Lung microvascular endothelial cell (primary cell): ENCODE measurements around the gene GSTO1. TPM values are rescaled to one million over a fixed set of nuclear protein-coding genes. Genes with fewer than 3 reads are reported as not detected.
A peak's percentile ranks its signal among the peaks of the same experiment; 100 is the strongest.

Experiments
- DNase-seq, 2 donors: peaks; one replicate each; pipeline versions ENCODE4 v3.0.0 to v3.0.0-alpha.2; 2010; ENCODE audit warnings: low read depth in 2 of 2
- total RNA-seq: library from RNA; depleted of rRNA; stranded (reverse); fragments of >200 nt; gene quantifications from 2 replicates; pipeline ENCODE4 v1.2.1, GENCODE V29; 2014

GSTO1 gene
- total RNA-seq, 1 donor from 2014 or later = 220 TPM

GRCh38 chr10:104250371-104250770 lies 4.3 kb upstream of the GSTO1 start:
- DNase-seq = no peak

- no peak for DNase-seq
Observed at GRCh38 chr10:104251443-104251842, 3.2 kb upstream of the GSTO1 start.

DNA sequence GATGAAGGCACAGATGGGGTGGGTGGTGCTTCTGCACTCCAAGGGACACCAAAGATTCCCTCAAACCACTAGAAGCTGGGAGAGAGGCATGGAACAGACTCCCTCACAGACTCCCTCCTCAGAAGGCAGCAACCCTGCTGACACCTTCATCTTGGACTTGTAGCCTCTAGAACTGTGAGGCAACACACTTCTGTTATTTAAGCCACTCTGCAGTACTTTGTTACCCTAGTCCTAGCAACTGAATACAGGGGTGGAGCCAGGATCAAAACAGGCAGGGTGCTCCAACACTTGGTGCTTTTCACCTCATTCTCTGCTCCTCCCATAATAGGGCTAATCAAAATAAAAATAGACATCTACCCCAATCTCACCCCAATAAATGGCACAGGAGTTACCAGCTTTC lies 2.3 kb upstream of the GSTO1 start:
- DNase-seq = no peak

DNA sequence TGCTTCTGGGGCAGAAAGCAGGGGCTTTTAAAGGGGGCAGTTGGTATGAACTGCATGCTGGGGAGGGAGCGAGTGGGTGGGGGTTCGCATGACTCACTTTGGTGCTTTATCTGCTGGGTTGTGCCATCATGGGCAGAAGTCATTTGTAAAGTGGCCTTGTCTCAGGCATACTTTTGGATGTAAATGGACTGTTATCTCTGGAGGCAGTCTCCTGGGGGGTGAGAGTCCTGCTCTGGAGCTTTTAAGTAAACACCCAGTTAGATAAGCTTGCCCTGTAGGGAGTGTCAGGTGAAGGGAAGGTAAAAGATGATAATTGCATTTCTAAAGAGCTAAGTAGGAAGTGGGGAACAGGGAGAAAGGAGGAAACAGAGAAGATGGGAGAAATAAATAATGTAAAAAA lies 1.6 kb upstream of the GSTO1 start:
- no peak for DNase-seq

DNA sequence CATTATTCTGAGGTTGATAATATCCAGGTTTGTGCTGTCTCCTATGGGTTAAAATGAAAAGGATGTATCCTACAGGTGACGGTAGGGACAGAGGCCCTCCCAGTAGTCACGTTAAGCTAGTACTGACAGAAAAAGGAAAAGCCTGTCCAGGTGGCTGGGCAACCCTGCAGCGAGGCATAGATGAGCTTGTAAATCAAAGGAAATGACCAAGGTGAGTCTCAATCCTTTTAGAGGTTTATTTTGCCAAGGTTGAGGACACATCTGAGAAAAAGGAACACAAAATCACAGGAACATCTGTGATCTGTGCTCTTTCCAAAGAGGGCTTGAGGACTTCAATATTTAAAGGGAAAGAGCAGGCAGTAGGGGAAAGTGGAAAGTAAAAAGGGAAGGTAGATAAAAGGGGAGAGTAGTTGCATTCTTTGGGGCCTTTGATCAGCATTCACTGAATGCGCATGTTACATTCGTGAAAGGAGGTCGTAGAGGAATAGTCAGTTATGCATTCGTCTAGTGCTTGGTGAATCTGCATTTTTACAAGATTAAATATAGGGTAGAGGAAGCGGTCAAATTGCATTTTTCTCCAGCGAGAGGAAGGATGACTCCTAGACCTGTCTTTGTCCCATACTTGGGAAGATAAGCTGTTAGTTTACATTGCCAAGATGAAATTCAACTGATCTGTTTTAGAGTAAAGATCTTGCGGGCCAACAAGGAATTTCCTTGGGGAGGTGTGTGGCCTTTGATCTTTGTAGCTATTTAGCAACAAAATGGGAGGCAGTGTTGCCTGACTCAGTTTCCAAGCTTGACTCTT lies 884 bp upstream of the GSTO1 start:
- no peak for DNase-seq

GRCh38 chr10:104255311-104255981 lies 754 bp downstream of the GSTO1 start:
- peak; percentile 95 to 96 for DNase-seq

- peak; percentile 32 to 61 for DNase-seq
Observed at GRCh38 chr10:104256335-104256961, 1.8 kb downstream of the GSTO1 start.

- no peak for DNase-seq
Observed at GRCh38 chr10:104257235-104257634, 2.5 kb downstream of the GSTO1 start.

- peak; percentile 42 to 69 for DNase-seq
Observed at GRCh38 chr10:104258209-104258608, 3.5 kb downstream of the GSTO1 start.

GRCh38 chr10:104259456-104259855 lies 4.8 kb downstream of the GSTO1 start:
- peak in 1 of 2 donors; percentile 7 for DNase-seq

- peak; percentile 27 to 73 for DNase-seq
Observed at GRCh38 chr10:104259999-104260774, 5.5 kb downstream of the GSTO1 start.

DNA sequence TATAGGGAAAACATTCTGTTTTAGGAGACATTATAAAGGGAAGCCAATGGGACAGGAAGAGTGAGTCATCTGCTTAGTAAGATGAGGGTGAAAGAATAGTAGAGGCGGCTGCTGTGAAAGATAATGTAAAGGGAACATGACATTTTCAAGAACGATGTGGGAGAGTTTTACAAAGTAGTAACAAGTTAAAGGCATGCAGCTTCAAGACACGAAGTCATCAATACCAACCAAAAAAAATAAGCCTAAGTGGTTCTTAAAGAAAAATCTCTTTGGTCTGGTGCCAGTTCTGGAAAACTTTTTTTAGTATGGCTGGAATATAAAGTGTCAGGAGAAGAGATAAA lies 6.1 kb downstream of the GSTO1 start:
- DNase-seq = peak; percentile 66 to 85

- no peak for DNase-seq
Observed at GRCh38 chr10:104262055-104262454, 7.4 kb downstream of the GSTO1 start.

- DNase-seq = no peak
Observed at GRCh38 chr10:104264783-104265182, 10.1 kb downstream of the GSTO1 start.

DNA sequence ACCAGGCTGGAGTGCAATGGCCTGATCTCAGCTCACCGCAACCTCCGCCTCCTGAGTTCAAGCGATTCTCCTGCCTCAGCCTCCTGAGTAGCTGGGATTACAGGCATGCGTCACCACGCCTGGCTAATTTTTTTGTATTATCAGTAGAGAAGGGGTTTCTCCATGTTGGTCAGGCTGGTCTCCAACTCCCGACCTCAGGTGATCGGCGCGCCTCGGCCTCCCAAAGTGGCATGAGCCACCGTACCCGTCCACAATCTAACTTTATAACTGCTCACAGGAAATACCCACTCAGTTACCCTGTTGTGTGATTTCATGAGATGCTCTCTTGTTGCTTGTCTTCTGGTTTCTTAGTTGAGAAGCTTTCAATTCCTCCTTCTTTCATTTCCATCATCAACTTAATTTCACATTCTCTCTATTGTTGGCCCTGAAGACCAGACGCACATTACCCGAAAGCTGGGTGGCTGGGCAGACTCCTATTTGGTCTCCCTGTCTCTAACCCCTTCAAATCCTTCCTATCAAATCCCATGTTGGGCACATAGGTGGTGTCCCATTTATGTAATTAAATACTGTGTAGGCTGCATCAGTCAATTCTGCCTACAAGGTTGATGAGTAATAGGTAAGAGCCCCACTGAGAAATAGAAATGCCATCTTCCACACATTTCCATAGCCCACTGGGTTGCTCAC lies 13.2 kb downstream of the GSTO1 start:
- no peak for DNase-seq

GRCh38 chr10:104268405-104268712 lies 13.7 kb downstream of the GSTO1 start:
- peak in 1 of 2 donors; percentile 36 for DNase-seq

GRCh38 chr10:104268713-104269645 lies 14.3 kb downstream of the GSTO1 start, which contains the start of gene GSTO2:
GSTO2 (plus strand) TSS chr10:104269184; CDS start chr10:104274916, 5,732 bp downstream.
- peak; percentile 99 for DNase-seq

DNA sequence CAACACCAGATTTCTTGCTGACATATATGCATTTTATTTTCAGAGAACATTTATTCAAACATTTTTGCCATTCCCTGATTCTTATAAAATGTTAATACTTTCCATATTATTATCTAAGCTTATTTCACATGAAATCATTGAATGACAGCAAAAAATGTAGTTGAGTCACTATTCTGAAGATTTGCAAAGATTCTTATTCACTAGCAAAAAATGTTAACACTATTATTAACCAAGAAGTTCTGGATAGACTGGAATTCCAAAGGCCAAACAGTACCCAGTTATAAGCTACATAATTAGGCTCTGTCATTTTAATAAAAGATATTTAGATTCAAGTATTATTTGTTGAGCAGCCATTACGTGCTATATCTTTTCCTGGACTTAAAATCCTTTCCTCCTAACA lies 18.6 kb downstream of the GSTO1 start:
- no peak for DNase-seq

DNA sequence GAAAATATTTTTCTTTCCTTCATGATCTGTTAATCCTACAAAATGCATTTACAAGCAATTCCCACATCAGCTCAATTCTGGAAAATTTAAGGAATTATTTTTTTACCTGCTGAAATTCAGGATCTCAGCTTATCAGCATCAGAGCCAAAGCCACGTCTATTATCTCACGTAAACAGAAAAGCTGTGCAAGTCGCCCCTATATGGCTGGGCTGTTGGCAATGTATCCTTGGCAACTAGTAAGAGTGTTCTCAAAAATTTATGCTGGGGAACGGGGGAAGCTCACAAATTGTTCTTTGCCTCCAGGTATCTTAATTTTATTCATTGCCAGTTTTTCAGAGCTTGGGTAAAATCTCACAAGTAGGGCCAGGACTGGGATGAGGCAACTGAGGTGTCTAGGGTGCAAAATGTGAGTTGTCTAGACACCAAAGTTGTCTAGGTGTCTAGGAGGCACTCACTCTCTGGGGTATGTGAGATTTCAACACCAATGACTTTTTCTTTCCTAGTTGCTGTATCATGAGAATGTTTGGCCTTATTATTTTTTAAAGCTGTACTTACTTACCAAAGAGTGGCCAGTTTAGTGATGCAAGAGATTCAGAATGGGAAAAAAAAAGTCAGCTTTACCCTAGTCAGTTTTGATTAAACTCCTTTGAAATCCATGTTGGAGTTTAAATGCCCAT lies 19.3 kb downstream of the GSTO1 start:
- no peak for DNase-seq
